ENCODE data around the gene LCE2B.

The LCE2B gene

DNA sequence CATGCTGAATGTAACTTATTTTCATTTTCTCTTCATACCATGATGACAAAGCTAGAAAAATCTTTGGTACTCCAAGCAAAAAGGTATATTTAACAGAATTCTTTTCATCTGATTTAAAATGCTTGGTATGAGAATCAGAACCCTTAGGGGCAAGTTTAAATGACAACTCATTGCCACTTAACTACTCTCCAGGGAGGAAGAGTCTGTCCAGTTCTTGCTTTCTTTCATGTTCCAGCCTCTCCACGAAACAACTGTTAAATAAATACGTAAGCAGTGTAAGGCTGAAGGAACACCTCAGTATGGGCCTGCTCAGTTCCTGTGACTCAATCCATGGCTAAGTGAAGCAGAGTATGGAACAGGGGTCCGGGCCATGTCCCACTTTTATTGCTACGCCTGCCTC is 13.8 kb downstream of the LCE2B start:
- DNase-seq = no peak
- TF ChIP-seq, protein P1, sequence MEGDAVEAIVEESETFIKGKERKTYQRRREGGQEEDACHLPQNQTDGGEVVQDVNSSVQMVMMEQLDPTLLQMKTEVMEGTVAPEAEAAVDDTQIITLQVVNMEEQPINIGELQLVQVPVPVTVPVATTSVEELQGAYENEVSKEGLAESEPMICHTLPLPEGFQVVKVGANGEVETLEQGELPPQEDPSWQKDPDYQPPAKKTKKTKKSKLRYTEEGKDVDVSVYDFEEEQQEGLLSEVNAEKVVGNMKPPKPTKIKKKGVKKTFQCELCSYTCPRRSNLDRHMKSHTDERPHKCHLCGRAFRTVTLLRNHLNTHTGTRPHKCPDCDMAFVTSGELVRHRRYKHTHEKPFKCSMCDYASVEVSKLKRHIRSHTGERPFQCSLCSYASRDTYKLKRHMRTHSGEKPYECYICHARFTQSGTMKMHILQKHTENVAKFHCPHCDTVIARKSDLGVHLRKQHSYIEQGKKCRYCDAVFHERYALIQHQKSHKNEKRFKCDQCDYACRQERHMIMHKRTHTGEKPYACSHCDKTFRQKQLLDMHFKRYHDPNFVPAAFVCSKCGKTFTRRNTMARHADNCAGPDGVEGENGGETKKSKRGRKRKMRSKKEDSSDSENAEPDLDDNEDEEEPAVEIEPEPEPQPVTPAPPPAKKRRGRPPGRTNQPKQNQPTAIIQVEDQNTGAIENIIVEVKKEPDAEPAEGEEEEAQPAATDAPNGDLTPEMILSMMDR (IDR thresholded peaks at IDR 0.05; ENCODE audit: low read depth, low read length) = no peak
- Histone ChIP-seq H3K36me3 (no peaks in the 10 kb centered on the region), H3K27ac (no peak overlapping the region), H3K27me3 (ENCODE audit: insufficient read depth, low read depth, severe bottlenecking) (peaks cover 95% of the 10 kb centered on the region), H3K4me3 (ENCODE audit: low read depth, low read length) (no peak overlapping the region), H3K9me3 (ENCODE audit: severe bottlenecking) (no peaks in the 10 kb centered on the region)

DNA sequence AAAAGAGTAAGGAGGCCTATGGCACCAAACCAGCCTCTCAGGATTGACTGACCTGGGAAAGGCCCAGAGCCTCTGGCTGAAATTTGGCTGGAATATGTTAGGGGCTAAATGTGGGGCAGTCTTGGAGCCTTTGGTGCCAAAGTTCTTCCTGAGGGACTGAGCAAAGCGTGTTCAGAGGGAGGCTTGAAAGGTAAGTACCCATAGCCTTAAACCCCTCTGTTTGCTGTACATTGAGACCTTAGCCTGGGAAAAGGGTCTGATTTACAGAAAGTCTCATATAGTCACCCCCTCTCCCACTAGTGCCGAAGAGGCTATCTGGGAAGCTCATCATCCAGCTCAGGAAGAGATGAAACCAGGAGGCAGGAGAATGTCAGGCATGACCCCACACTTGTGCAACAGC is 21.9 kb downstream of the LCE2B start, which contains the start of gene LCE4A:
Gene LCE4A, plus strand, starts transcription at position 301 of the 400 bp plus-strand sequence. CDS start 916 bp downstream, outside the sequence.
- TF ChIP-seq, protein P1 (IDR thresholded peaks at IDR 0.05; ENCODE audit: low read depth, low read length) = no peak
- no peaks in the 10 kb centered on the region for H3K36me3 ChIP-seq

DNA sequence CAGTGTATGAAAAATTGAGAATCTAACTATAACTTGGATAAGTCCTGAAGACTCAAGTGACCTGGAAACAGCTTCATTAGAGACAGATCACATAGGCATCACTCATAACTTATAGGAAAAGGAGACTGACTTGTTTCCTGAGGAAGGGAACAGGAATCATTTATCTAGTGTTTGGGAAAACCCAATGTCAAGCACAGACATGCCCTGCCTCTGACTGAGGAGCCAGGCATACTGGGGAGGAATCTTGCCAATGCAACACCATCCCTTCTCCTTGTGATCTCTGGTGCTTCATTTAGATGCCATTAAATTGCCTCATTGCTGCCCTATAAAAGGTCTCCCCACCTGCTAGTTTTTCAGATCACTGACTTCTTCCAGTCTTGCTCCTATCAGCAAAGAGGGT is 32.3 kb downstream of the LCE2B start:
- no peak overlapping the region for H3K27ac ChIP-seq
- no peaks in the 10 kb centered on the region for H3K36me3 ChIP-seq
- H3K27me3 ChIP-seq (ENCODE audit: insufficient read depth, low read depth, severe bottlenecking) = peaks cover 98% of the 10 kb centered on the region
- TF ChIP-seq, protein P1 (IDR thresholded peaks at IDR 0.05; ENCODE audit: low read depth, low read length) = no peak
- DNase-seq = no peak
- no peak overlapping the region for H3K4me3 ChIP-seq (ENCODE audit: low read depth, low read length)
- H3K9me3 ChIP-seq (ENCODE audit: severe bottlenecking) = peaks cover 4% of the 10 kb centered on the region

More for the DNA sequence above, 21.9 kb downstream of the LCE2B start, which contains the start of gene LCE4A:
- Histone ChIP-seq H3K27ac (no peak within 1 kb of the TSS), H3K27me3 (ENCODE audit: insufficient read depth, low read depth, severe bottlenecking) (peaks cover 89% of the 10 kb centered on the region), H3K9me3 (ENCODE audit: severe bottlenecking) (peaks cover 2% of the 10 kb centered on the region), H3K4me3 (ENCODE audit: low read depth, low read length) (no peak within 1 kb of the TSS)
- no peak for DNase-seq

DNA sequence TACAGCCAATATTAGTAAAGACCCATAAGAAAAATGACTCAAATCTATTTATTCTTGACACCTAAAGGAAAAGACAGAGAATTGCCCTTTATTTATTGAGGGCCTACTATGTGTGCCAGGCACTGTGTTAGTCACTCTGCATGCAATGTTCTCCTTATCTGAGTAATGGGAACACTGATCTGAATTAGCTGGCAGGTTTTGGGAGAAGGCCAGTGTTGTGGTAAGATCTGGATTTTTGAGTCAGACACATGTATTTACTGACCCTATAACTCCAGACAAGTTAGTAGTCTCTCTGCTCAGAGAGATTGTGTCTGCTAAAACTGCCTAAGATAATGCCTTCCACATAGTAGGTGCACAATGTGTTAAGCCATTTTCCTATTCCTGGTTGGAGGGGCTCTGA is 39.3 kb downstream of the LCE2B start:
- Histone ChIP-seq H3K4me3 (ENCODE audit: low read depth, low read length) (no peak overlapping the region), H3K27ac (no peak overlapping the region), H3K9me3 (ENCODE audit: severe bottlenecking) (no peaks in the 10 kb centered on the region), H3K36me3 (no peaks in the 10 kb centered on the region), H3K27me3 (ENCODE audit: insufficient read depth, low read depth, severe bottlenecking) (peaks cover 95% of the 10 kb centered on the region)
- DNase-seq = no peak
- TF ChIP-seq, protein P1 (IDR thresholded peaks at IDR 0.05; ENCODE audit: low read depth, low read length) = no peak

DNA sequence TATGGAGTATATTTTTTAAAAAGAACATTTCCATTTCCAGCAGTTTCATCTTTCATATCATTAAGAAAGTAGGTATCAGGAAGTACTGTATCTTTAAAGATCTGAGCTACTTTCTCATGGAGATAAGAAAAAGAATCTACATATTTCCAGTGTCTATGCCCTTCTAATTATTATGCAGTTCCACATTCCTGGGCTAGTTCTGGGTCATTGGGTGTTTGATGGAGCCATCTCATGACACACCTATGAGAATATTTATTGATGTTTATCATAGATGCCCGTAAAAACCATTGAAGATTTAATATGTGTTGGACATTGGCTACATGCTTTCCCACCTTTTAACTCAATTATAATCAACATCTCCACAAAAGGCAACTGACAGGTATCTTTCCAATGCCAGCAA is 43.1 kb downstream of the LCE2B start:
- no peak overlapping the region for H3K27ac ChIP-seq
- no peaks in the 10 kb centered on the region for H3K36me3 ChIP-seq
- peaks cover 2% of the 10 kb centered on the region for H3K9me3 ChIP-seq (ENCODE audit: severe bottlenecking)
- no peak for DNase-seq
- TF ChIP-seq, protein P1 (IDR thresholded peaks at IDR 0.05; ENCODE audit: low read depth, low read length) = no peak
- peaks cover 91% of the 10 kb centered on the region for H3K27me3 ChIP-seq (ENCODE audit: insufficient read depth, low read depth, severe bottlenecking)
- H3K4me3 ChIP-seq (ENCODE audit: low read depth, low read length) = no peak overlapping the region

DNA sequence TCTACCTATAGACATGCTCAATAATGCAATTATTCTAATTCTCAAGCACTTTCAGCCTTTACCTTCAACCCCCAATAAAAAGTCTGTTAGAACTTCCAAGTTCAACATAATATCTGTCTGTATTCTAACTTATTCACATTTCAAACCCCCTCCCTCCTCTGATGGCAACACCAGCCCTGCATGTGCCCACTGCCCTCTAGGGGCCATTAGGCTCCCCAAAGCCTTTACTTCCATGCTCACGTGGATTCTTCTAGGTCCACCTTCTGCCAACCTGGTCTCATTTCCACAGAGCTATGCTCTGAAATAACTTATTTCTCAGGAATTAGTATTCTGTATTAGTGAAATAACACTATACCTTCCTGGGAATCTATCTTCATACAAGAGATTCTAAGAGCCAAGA is 49.7 kb downstream of the LCE2B start:
- Histone ChIP-seq H3K9me3 (ENCODE audit: severe bottlenecking) (peaks cover 2% of the 10 kb centered on the region), H3K4me3 (ENCODE audit: low read depth, low read length) (no peak overlapping the region), H3K27ac (no peak overlapping the region), H3K27me3 (ENCODE audit: insufficient read depth, low read depth, severe bottlenecking) (peaks cover 93% of the 10 kb centered on the region), H3K36me3 (no peaks in the 10 kb centered on the region)
- DNase-seq = no peak
- TF ChIP-seq, protein P1 (IDR thresholded peaks at IDR 0.05; ENCODE audit: low read depth, low read length) = peak; percentile 79

Measured in WERI-Rb-1 (cell line).